Measurements from ENCODE around the gene NFATC2.

Gene NFATC2

GRCh38 chr20:51382986-51383821 is 159.3 kb downstream of the NFATC2 start:
- in situ Hi-C loops (cut with HindIII; ENCODE audit: low pct_ligation_motif_present, low pct_unique_long_range_greater_than_20kb, low sequenced_read_pairs) = loop anchor here (25.0 kb wide), 1 partner anchor 204 kb away; no protein-coding TSS in a partner anchor
- no peak for DNase-seq

- in situ Hi-C loops (cut with HindIII; ENCODE audit: low pct_ligation_motif_present, low pct_unique_long_range_greater_than_20kb, low sequenced_read_pairs) = loop anchor here (25.0 kb wide), 1 partner anchor 205 kb away; no protein-coding TSS in a partner anchor
- DNase-seq = no peak
Observed at GRCh38 chr20:51382111-51382985, 160.2 kb downstream of the NFATC2 start.

- in situ Hi-C loops (cut with HindIII; ENCODE audit: low pct_ligation_motif_present, low pct_unique_long_range_greater_than_20kb, low sequenced_read_pairs) = loop anchor here (25.0 kb wide), 1 partner anchor 206 kb away; no protein-coding TSS in a partner anchor
Observed at GRCh38 chr20:51381557-51381956, 161.0 kb downstream of the NFATC2 start.

GRCh38 chr20:51380401-51381385 is 161.8 kb downstream of the NFATC2 start:
- in situ Hi-C loops (cut with HindIII; ENCODE audit: low pct_ligation_motif_present, low pct_unique_long_range_greater_than_20kb, low sequenced_read_pairs) = loop anchor here (25.0 kb wide), 1 partner anchor 207 kb away; no protein-coding TSS in a partner anchor
- DNase-seq = no peak

More at GRCh38 chr20:51381557-51381956, 161.0 kb downstream of the NFATC2 start:
- no peak for DNase-seq

GRCh38 chr20:51379601-51380341 is 162.7 kb downstream of the NFATC2 start:
- no peak for DNase-seq
- in situ Hi-C loops (cut with HindIII; ENCODE audit: low pct_ligation_motif_present, low pct_unique_long_range_greater_than_20kb, low sequenced_read_pairs) = loop anchor here (25.0 kb wide), 1 partner anchor 208 kb away; no protein-coding TSS in a partner anchor

GRCh38 chr20:51378171-51378928 is 164.2 kb downstream of the NFATC2 start:
- in situ Hi-C loops (cut with HindIII; ENCODE audit: low pct_ligation_motif_present, low pct_unique_long_range_greater_than_20kb, low sequenced_read_pairs) = loop anchor here (25.0 kb wide), 1 partner anchor 209 kb away; no protein-coding TSS in a partner anchor
- DNase-seq = no peak

GRCh38 chr20:51377132-51377531 is 165.4 kb downstream of the NFATC2 start:
- no peak for DNase-seq
- in situ Hi-C loops (cut with HindIII; ENCODE audit: low pct_ligation_motif_present, low pct_unique_long_range_greater_than_20kb, low sequenced_read_pairs) = loop anchor here (25.0 kb wide), 1 partner anchor 210 kb away; no protein-coding TSS in a partner anchor

GRCh38 chr20:51376111-51376510 is 166.4 kb downstream of the NFATC2 start:
- in situ Hi-C loops (cut with HindIII; ENCODE audit: low pct_ligation_motif_present, low pct_unique_long_range_greater_than_20kb, low sequenced_read_pairs) = loop anchor here (25.0 kb wide), 1 partner anchor 211 kb away; no protein-coding TSS in a partner anchor
- no peak for DNase-seq

GRCh38 chr20:51375561-51375960 is 167.0 kb downstream of the NFATC2 start:
- in situ Hi-C loops (cut with HindIII; ENCODE audit: low pct_ligation_motif_present, low pct_unique_long_range_greater_than_20kb, low sequenced_read_pairs) = loop anchor here (25.0 kb wide), 1 partner anchor 212 kb away; no protein-coding TSS in a partner anchor
- DNase-seq = no peak

GRCh38 chr20:51374961-51375360 is 167.6 kb downstream of the NFATC2 start:
- DNase-seq = no peak
- in situ Hi-C loops (cut with HindIII; ENCODE audit: low pct_ligation_motif_present, low pct_unique_long_range_greater_than_20kb, low sequenced_read_pairs) = loop anchor here (25.0 kb wide), 1 partner anchor 212 kb away; no protein-coding TSS in a partner anchor

- DNase-seq = no peak
- in situ Hi-C loops (cut with HindIII; ENCODE audit: low pct_ligation_motif_present, low pct_unique_long_range_greater_than_20kb, low sequenced_read_pairs) = no loop called here
Observed at GRCh38 chr20:51374456-51374830, 168.1 kb downstream of the NFATC2 start.

GRCh38 chr20:51373713-51374455 is 168.6 kb downstream of the NFATC2 start:
- in situ Hi-C loops (cut with HindIII; ENCODE audit: low pct_ligation_motif_present, low pct_unique_long_range_greater_than_20kb, low sequenced_read_pairs) = no loop called here

GRCh38 chr20:51372966-51373365 is 169.6 kb downstream of the NFATC2 start:
- in situ Hi-C loops (cut with HindIII; ENCODE audit: low pct_ligation_motif_present, low pct_unique_long_range_greater_than_20kb, low sequenced_read_pairs) = no loop called here
- DNase-seq = no peak

More at GRCh38 chr20:51373713-51374455, 168.6 kb downstream of the NFATC2 start:
- DNase-seq = no peak

- peak; percentile 63 for DNase-seq
- in situ Hi-C loops (cut with HindIII; ENCODE audit: low pct_ligation_motif_present, low pct_unique_long_range_greater_than_20kb, low sequenced_read_pairs) = no loop called here
Observed at GRCh38 chr20:51372176-51372803, 170.2 kb downstream of the NFATC2 start.

GRCh38 chr20:51371720-51372119 is 170.8 kb downstream of the NFATC2 start:
- in situ Hi-C loops (cut with HindIII; ENCODE audit: low pct_ligation_motif_present, low pct_unique_long_range_greater_than_20kb, low sequenced_read_pairs) = no loop called here
- no peak for DNase-seq

Data from ACHN (cell line).